ENCODE results near the gene TMEM108.

Gene TMEM108

GRCh38 chr3:133388696-133389395 lies 350.7 kb downstream of the TMEM108 start:
- no peak for DNase-seq (ENCODE audit: low spot score)

DNA sequence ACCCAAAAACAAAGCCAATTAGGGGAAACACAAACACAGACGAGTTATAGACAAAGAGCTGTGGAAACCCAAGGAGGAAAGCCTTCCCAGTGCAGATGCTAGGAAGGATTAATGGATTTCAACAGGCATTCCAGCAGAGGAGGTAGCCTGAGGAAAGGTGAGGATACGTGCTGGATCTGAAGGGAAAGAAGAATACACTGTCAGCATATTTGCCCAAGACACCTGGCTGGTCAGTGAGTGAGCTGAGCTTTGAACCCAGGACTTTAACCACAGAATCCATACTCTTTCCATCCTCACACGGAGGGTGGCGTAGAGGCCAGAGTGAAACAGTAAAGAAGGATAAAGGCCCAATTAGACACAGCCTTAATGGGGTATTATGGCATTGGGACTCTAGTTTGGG lies 352.5 kb downstream of the TMEM108 start:
- DNase-seq (ENCODE audit: low spot score), result no peak

- no peak for DNase-seq (ENCODE audit: low spot score)
These were observed 355.0 kb downstream of the TMEM108 start for GRCh38 chr3:133393204-133393603.

- no peak for DNase-seq (ENCODE audit: low spot score)
These were observed 355.7 kb downstream of the TMEM108 start for GRCh38 chr3:133393691-133394474.

- DNase-seq (ENCODE audit: low spot score), result no peak
These were observed 356.5 kb downstream of the TMEM108 start for GRCh38 chr3:133394561-133395311.

- no peak for DNase-seq (ENCODE audit: low spot score)
These were observed 358.7 kb downstream of the TMEM108 start for GRCh38 chr3:133396906-133397305.

GRCh38 chr3:133400006-133400515 lies 361.9 kb downstream of the TMEM108 start, which contains the start of gene BFSP2:
TSS of gene BFSP2 (plus strand) at chr3:133400056. CDS start at chr3:133400084, 28 bp downstream.
- no peak for DNase-seq (ENCODE audit: low spot score)

GRCh38 chr3:133401374-133402135 lies 363.4 kb downstream of the TMEM108 start:
- no peak for DNase-seq (ENCODE audit: low spot score)

- DNase-seq (ENCODE audit: low spot score), result no peak
These were observed 366.7 kb downstream of the TMEM108 start for GRCh38 chr3:133404920-133405319.

GRCh38 chr3:133408366-133408765 lies 370.2 kb downstream of the TMEM108 start:
- no peak for DNase-seq (ENCODE audit: low spot score)

GRCh38 chr3:133408961-133409360 lies 370.8 kb downstream of the TMEM108 start:
- no peak for DNase-seq (ENCODE audit: low spot score)

GRCh38 chr3:133410191-133410892 lies 372.2 kb downstream of the TMEM108 start:
- no peak for DNase-seq (ENCODE audit: low spot score)

- no peak for DNase-seq (ENCODE audit: low spot score)
These were observed 374.3 kb downstream of the TMEM108 start for GRCh38 chr3:133412183-133413132.

DNA sequence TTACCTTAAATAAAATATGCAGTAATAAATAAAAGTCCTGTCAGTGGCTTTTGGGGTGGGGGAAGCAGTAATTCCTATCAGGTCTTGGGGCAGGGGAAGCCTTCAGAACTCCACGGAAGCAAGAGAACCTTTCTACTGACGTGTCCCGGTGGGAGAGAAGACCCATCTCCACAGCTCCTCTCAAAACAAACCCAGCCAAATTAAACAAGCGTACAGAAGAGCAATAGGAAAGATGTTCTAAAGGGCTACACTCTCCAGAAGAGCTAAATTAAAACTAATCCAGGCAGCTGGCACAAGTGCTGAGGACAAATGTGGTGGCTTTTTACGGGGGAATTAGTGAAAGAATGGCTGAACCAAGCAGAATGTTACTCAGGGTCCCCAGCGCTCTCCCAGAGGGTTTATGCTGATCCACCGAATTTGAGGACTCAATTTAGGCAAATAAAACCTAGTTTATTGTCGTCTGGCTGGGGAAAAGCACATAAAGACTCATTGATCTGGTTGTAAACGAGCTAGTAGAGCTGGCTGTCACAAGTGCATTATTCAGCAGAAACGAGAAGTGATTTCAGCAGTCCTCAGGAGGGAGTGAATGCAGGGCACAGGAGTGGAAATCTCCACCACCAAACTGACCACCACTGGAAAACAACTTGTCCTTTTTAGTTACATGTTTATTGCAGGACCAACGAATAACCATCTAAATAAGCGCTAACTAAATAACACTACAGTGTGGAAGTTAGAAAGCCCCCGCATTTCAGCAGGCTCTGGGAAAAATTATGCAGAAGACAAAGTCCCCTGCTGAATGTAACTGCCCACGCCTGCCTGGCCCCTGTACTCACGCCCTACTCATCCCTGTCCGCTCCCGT lies 375.2 kb downstream of the TMEM108 start:
- DNase-seq (ENCODE audit: low spot score), result peak; percentile 49

DNA sequence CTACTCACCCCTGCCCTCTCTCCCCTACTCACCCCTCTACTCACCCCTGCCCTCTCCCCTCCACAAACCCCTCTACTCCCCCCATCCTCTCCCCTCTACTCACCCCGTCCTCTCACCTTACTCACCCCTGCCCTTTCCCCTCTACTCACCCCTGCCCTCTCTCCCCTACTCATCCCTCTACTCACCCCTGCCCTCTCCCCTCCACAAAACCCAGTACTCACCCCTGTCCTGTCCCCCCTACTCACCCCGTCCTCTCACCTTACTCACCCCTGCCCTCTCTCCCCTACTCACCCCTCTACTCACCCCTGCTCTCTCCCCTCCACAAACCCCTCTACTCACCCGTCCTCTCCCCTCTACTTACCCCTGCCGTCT lies 375.8 kb downstream of the TMEM108 start:
- DNase-seq (ENCODE audit: low spot score), result no peak

DNA sequence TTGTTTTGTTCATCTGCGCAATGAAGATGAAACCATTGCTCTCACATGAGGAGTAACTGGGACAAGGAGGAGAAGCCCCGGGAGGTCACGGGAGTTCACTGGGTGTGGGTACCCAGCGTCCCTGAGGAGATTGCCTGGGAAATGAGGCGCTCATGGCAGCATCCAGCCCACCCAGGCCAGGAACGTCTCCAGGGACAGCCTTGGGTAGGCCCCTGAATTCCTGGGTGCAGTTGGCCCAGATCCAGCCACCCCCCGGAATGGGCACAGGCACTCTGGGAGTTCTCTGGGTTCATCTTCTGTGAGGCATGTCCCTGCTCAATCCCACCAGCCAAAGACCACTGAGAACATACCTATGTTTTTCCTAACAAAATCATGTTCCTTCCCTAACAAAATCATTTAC lies 380.2 kb downstream of the TMEM108 start:
- DNase-seq (ENCODE audit: low spot score), result no peak

DNA sequence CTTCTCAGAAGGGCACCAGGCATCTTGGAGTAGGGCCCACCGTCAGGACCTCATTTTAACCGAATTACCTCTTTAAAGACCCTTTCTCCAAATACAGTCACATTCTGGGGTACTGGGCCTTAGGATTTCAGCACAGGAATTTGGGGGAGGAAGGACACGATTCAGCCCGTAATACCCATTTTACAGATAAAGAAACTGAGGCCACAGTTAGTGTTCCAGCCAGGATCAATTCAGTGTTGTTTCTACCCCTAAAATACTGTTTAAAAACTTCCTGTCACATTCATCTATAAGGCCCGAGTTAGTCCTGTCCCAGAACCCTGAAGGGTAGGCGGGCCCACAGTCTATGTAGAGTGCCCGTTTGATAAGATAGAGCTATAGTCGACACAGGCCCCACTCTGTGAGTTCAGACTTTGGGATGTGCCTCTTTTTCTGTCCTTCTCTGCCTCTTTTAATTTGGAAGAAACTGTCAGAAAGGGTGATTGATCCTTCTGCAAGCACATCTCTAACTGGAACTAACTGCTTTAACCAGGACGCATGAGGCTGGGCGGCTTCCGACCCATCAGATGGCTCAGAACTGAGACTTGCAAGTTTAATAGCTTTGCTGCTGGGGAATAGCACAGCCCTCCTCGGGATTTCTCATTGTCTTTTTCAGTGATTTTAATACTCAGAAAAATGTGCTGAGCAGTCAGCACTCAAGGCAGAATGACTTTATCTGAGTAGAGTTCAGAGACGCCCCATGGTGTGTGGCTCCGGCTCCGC lies 381.1 kb downstream of the TMEM108 start:
- no peak for DNase-seq (ENCODE audit: low spot score)
